Fibroblast of villous mesenchyme (primary cell): Measurements from ENCODE around the gene DCC. TPM values are rescaled to one million over a fixed set of nuclear protein-coding genes. Genes with fewer than 3 reads are reported as not detected.

Experiments
- DNase-seq: peaks from one replicate; pipeline ENCODE4 v3.0.0-alpha.2; 2010; ENCODE audit warnings: low read depth
- H3K4me3 ChIP-seq: 2 replicates; pipeline ENCODE4 v1.5.1; 2011; ENCODE audit warnings: low read depth, mild to moderate bottlenecking, low read length
- total RNA-seq: library from RNA; depleted of rRNA; stranded (reverse); fragments of >200 nt; gene quantifications from 2 replicates; pipeline ENCODE4 v1.2.3, GENCODE V29; 2012
- TF ChIP-seq, protein P1 (sequence below): IDR thresholded peaks from 2 replicates; pipeline ENCODE4 v1.5.1; 2012; ENCODE audit warnings: low read depth, mild to moderate bottlenecking, low read length; ENCODE audit not compliant: insufficient read depth

Gene DCC
- total RNA-seq, 1 donor = not detected

DNA sequence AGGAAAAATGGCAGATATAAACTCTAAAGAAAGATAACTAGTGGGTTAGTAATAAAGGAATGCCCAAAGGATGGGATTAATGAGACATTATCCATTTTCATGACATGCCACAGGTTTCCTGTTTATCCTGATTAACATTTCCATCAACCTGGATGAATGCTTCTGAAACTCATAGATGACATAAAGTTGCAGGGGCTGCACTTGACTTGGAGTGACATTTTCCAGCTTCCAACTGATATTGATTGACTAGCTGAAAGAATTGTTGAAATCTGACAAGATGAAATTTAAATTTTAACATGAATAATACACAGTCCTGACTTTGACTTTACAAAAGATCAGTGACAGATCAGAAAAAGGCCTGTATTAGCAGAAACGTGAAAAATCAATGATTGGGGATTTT lies 214.2 kb downstream of the DCC start:
- DNase-seq = no peak
- H3K4me3 ChIP-seq = no peak overlapping the region
- TF ChIP-seq, protein P1, sequence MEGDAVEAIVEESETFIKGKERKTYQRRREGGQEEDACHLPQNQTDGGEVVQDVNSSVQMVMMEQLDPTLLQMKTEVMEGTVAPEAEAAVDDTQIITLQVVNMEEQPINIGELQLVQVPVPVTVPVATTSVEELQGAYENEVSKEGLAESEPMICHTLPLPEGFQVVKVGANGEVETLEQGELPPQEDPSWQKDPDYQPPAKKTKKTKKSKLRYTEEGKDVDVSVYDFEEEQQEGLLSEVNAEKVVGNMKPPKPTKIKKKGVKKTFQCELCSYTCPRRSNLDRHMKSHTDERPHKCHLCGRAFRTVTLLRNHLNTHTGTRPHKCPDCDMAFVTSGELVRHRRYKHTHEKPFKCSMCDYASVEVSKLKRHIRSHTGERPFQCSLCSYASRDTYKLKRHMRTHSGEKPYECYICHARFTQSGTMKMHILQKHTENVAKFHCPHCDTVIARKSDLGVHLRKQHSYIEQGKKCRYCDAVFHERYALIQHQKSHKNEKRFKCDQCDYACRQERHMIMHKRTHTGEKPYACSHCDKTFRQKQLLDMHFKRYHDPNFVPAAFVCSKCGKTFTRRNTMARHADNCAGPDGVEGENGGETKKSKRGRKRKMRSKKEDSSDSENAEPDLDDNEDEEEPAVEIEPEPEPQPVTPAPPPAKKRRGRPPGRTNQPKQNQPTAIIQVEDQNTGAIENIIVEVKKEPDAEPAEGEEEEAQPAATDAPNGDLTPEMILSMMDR = no peak

DNA sequence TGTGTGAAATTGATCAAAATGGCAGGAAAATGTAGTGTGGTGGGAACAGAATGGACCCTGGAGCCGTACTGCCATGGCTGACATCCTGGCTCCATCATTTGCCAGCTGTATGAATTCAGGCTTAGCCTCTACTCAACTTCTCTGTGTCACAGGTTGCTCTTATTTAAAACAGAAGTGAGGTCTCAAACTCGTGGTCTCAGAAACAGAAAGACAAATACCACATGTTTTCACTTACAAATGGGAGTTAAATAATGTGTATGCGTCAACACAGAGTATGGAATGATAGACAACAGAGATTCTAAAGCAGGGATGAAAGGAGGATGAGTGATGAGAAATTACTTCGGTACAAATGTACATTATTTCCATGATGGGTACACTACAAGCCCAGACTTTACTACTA lies 227.4 kb downstream of the DCC start:
- TF ChIP-seq, protein P1 = no peak
- no peak overlapping the region for H3K4me3 ChIP-seq
- DNase-seq = no peak

DNA sequence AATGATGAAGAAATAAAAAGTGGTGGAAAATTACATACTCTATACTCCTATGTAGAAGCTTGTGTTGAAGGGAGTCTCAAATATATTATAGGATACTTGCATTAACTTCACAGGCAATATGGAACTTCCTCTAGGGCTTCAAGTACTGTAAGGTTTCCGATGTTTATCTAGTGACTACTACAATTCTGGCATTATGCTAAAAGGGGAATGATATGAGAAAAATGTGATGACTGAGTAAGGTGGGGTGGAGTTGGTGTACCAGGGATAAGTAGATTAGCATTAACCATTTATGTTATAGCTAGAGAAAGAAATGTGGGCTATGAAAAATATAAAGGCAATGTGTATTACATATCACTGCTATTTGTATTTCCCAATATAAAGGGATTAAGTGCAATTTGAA lies 229.5 kb downstream of the DCC start:
- no peak for DNase-seq
- H3K4me3 ChIP-seq = no peak overlapping the region
- TF ChIP-seq, protein P1 = no peak

DNA sequence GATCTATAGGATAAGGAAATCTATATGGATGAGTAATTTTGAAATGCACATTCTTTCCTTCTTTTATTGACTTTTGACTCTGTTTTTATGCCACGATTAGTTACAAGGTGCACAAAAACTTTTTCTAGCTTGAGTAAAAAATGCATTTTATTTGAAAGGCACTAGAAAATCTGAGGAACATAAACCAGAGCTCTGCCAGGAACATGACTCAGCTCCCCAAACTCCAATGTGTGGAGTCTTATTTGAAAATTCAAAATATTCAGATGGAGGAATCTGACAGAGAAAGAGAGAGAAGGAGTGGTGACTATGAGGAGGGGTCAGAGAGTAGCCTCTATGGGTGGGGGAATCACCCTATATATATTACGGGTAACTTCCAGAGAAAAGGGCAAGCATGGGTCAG lies 231.0 kb downstream of the DCC start:
- no peak for DNase-seq
- TF ChIP-seq, protein P1 = no peak
- no peak overlapping the region for H3K4me3 ChIP-seq

DNA sequence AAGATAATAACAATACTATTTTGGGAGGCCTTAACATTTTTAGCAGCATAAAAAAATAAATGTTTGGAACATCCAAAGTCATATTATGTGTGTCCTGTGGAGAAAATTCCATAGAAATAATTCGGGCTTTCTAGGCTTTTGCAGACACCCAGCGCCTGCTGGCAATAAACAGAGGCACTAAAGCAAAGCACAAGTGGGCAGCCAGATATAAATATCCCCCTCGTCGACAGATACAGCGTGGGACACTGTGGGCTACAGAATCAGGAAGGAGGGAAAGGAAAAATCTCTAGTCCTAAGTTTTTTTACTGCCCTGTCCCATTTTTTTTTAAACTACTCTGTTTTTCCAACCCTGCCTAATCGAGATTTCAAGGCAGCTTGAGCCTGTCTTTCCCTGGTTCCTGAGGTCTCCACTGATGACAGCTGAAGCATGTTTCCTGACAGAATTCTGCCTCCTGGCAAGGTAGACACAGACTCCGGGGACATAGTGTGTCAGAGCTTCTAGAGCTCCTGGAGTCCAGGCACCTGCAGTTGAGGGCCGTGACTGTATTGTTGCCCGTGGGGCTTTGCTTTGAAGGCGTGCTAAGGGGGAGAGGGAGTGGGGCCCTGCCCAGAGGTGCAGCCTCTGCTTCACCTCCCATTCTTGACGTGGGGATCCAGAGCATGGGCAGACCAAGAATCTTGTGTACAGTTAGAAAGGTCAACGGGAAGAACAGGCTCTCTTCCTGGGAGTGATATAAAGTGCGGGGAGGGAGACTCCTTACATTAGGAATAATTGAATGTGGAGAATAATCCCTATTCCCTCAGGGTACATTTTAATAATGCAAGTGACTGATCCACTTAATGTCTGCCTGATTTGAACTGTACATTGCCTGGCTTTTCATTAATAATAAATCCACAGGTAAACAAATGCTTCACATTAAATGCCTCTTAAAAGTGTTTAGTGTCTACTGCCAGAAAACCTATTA lies 232.3 kb downstream of the DCC start:
- no peak for DNase-seq
- H3K4me3 ChIP-seq = no peak overlapping the region
- TF ChIP-seq, protein P1 = no peak

DNA sequence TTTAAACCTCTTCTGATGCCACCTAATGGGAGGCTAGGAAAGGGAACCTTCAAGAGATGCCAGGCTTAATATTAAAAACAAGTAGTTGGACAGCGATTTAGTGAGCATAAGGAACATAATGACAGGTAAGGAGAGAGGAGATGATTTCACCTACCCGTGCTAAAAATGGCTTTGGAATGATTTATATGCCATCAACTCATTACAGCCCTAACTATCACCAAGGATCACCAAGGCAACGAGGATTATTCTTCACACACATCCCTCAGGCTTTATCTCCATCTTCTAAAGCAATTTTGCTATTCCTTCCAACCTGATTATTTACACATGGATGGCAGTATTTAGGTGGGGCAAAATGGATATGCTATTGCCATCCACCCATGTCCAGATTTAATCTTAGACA lies 237.8 kb downstream of the DCC start:
- H3K4me3 ChIP-seq = no peak overlapping the region
- TF ChIP-seq, protein P1 = no peak
- no peak for DNase-seq
